ENCODE results near the gene CACNA1C. TPM values are rescaled to one million over a fixed set of nuclear protein-coding genes. Genes with fewer than 3 reads are reported as not detected.
A peak's percentile ranks its signal among the peaks of the same experiment; 100 is the strongest.

CACNA1C gene
- total and polyA plus RNA-seq, 2 donors (not counting 1 experiment from before 2014, with no cell fraction given) = 7.6 to 11.4 TPM

GRCh38 chr12:2119266-2119665, 66.5 kb downstream of the CACNA1C start:
- Histone ChIP-seq H3K9ac (ENCODE audit: insufficient read depth, low read length) (no peak overlapping the region), H3K79me2 (ENCODE audit: control insufficient read depth, insufficient read depth, low read length) (no peaks in the 10 kb centered on the region)

GRCh38 chr12:2120982-2121758, 68.4 kb downstream of the CACNA1C start:
- Histone ChIP-seq H3K4me2 (ENCODE audit: extremely low read depth, insufficient read depth, low read length) (peak overlapping the region; percentile 79), H3K27ac (ENCODE audit: insufficient read depth, low read length) (no peak overlapping the region), H3K36me3 (ENCODE audit: control insufficient read depth, insufficient read depth, low read length) (peaks cover 2% of the 10 kb centered on the region), H3K27me3 (ENCODE audit: control insufficient read depth, insufficient read depth, low read length) (no peaks in the 10 kb centered on the region), H4K20me1 (ENCODE audit: control insufficient read depth, extremely low read depth, insufficient read depth, low read length) (no peaks in the 10 kb centered on the region), H2AFZ (ENCODE audit: low read length) (no peak overlapping the region), H3K4me3 (replicated peaks in 1 of 4; ENCODE audit: control extremely low read depth in 1 of 4, insufficient read depth in 1 of 4, low read depth in 3 of 4, low read length in 4 of 4) (no peak overlapping the region), H3K9me3 (ENCODE audit: control insufficient read depth, insufficient read depth, low read depth, low read length) (no peaks in the 10 kb centered on the region), H3K79me2 (ENCODE audit: control insufficient read depth, insufficient read depth, low read length) (no peaks in the 10 kb centered on the region), H3K4me1 (ENCODE audit: control insufficient read depth, extremely low read depth, insufficient read depth, low read length) (peaks cover 16% of the 10 kb centered on the region), H3K9ac (ENCODE audit: insufficient read depth, low read length) (no peak overlapping the region)
- TF ChIP-seq CTCF (conservative IDR thresholded peaks at IDR 0.05 in 1 of 2, IDR thresholded peaks at IDR 0.05 in 1 of 2; ENCODE audit: low read depth in 1 of 2, low read length in 2 of 2) (no peak), EZH2 (IDR thresholded peaks at IDR 0.05; ENCODE audit: low read length, missing control alignments) (no peak)
- no peak for DNase-seq (ENCODE audit: low read depth in 2 of 2)

More at GRCh38 chr12:2119266-2119665, 66.5 kb downstream of the CACNA1C start:
- Histone ChIP-seq H3K27ac (ENCODE audit: insufficient read depth, low read length) (peak overlapping the region; percentile 24), H3K4me2 (ENCODE audit: extremely low read depth, insufficient read depth, low read length) (no peak overlapping the region), H2AFZ (ENCODE audit: low read length) (no peak overlapping the region), H3K9me3 (ENCODE audit: control insufficient read depth, insufficient read depth, low read depth, low read length) (no peaks in the 10 kb centered on the region), H3K27me3 (ENCODE audit: control insufficient read depth, insufficient read depth, low read length) (no peaks in the 10 kb centered on the region), H3K4me1 (ENCODE audit: control insufficient read depth, extremely low read depth, insufficient read depth, low read length) (peaks cover 16% of the 10 kb centered on the region), H4K20me1 (ENCODE audit: control insufficient read depth, extremely low read depth, insufficient read depth, low read length) (no peaks in the 10 kb centered on the region), H3K4me3 (replicated peaks in 1 of 4; ENCODE audit: control extremely low read depth in 1 of 4, insufficient read depth in 1 of 4, low read depth in 3 of 4, low read length in 4 of 4) (no peak overlapping the region), H3K36me3 (ENCODE audit: control insufficient read depth, insufficient read depth, low read length) (peaks cover 4% of the 10 kb centered on the region)
- TF ChIP-seq EZH2 (IDR thresholded peaks at IDR 0.05; ENCODE audit: low read length, missing control alignments) (no peak), CTCF (conservative IDR thresholded peaks at IDR 0.05 in 1 of 2, IDR thresholded peaks at IDR 0.05 in 1 of 2; ENCODE audit: low read depth in 1 of 2, low read length in 2 of 2) (peak in 1 of 2 donors; percentile 5)
- DNase-seq (ENCODE audit: low read depth in 2 of 2) = peak in 1 of 2 donors; percentile 26

GRCh38 chr12:2124466-2125023, 71.8 kb downstream of the CACNA1C start:
- Histone ChIP-seq H3K4me2 (ENCODE audit: extremely low read depth, insufficient read depth, low read length) (no peak overlapping the region), H3K79me2 (ENCODE audit: control insufficient read depth, insufficient read depth, low read length) (no peaks in the 10 kb centered on the region), H3K4me3 (replicated peaks in 1 of 4; ENCODE audit: control extremely low read depth in 1 of 4, insufficient read depth in 1 of 4, low read depth in 3 of 4, low read length in 4 of 4) (no peak overlapping the region), H3K9ac (ENCODE audit: insufficient read depth, low read length) (no peak overlapping the region), H3K27me3 (ENCODE audit: control insufficient read depth, insufficient read depth, low read length) (no peaks in the 10 kb centered on the region), H2AFZ (ENCODE audit: low read length) (no peak overlapping the region), H3K9me3 (ENCODE audit: control insufficient read depth, insufficient read depth, low read depth, low read length) (no peaks in the 10 kb centered on the region), H3K4me1 (ENCODE audit: control insufficient read depth, extremely low read depth, insufficient read depth, low read length) (peaks cover 12% of the 10 kb centered on the region), H4K20me1 (ENCODE audit: control insufficient read depth, extremely low read depth, insufficient read depth, low read length) (no peaks in the 10 kb centered on the region), H3K27ac (ENCODE audit: insufficient read depth, low read length) (no peak overlapping the region), H3K36me3 (ENCODE audit: control insufficient read depth, insufficient read depth, low read length) (no peaks in the 10 kb centered on the region)
- no peak for TF ChIP-seq CTCF (conservative IDR thresholded peaks at IDR 0.05 in 1 of 2, IDR thresholded peaks at IDR 0.05 in 1 of 2; ENCODE audit: low read depth in 1 of 2, low read length in 2 of 2)
- no peak for TF ChIP-seq EZH2 (IDR thresholded peaks at IDR 0.05; ENCODE audit: low read length, missing control alignments)
- DNase-seq (ENCODE audit: low read depth in 2 of 2) = no peak
